NCI-H2029 (cell line): ENCODE data around the gene MAGEA2.
"Not testable (repeated sequence)": the region's sequence is repeated elsewhere in the genome, so short reads cannot be mapped to it uniquely, and the experiment has no call there.

Source experiments
- DNase-seq: peaks from one replicate; lab custom pipeline; 2025; lab: John Stamatoyannopoulos, UW

Gene MAGEA2, protein sequence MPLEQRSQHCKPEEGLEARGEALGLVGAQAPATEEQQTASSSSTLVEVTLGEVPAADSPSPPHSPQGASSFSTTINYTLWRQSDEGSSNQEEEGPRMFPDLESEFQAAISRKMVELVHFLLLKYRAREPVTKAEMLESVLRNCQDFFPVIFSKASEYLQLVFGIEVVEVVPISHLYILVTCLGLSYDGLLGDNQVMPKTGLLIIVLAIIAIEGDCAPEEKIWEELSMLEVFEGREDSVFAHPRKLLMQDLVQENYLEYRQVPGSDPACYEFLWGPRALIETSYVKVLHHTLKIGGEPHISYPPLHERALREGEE

GRCh38 chrX:152753686-152754650 lies at the start of gene MAGEA2:
Gene MAGEA2 (minus strand): TSS chrX:152753842. CDS start chrX:152751363, 2,479 bp downstream.
- DNase-seq, result not testable (repeated sequence)

GRCh38 chrX:152798945-152799344 lies 45.3 kb upstream of the MAGEA2 start:
- DNase-seq, result no peak

- not testable (repeated sequence) for DNase-seq
Measured at GRCh38 chrX:152787062-152787461, 33.4 kb upstream of the MAGEA2 start.

- not testable (repeated sequence) for DNase-seq
Measured at GRCh38 chrX:152769549-152770289, 16.1 kb upstream of the MAGEA2 start, which contains the start of gene MAGEA6. Gene MAGEA6 (minus strand): TSS chrX:152769689. CDS start chrX:152767650, 2,039 bp downstream.

GRCh38 chrX:152766562-152766961 lies 12.9 kb upstream of the MAGEA2 start:
- DNase-seq, result not testable (repeated sequence)

DNA sequence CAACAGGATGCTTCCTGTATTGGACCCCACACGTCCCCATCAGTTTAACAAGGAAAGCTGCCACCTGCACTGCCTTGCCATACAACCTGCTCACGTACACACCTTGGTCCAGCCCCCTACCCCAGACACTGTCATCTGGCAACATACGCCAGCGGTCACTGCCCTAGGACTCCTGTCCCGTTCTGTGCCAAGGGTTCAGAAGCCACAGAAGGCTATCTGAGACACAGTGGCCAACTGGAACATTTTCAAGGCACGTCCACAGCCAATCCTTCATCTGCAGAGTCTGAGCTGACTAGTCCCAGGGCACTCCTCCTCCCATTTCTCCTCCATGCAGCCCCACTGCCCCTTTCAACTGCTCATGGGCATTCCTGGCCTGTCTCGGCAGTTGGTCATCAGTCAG lies 7.9 kb upstream of the MAGEA2 start:
- not testable (repeated sequence) for DNase-seq

- DNase-seq, result not testable (repeated sequence)
Measured at GRCh38 chrX:152759544-152759943, 5.9 kb upstream of the MAGEA2 start.

DNA sequence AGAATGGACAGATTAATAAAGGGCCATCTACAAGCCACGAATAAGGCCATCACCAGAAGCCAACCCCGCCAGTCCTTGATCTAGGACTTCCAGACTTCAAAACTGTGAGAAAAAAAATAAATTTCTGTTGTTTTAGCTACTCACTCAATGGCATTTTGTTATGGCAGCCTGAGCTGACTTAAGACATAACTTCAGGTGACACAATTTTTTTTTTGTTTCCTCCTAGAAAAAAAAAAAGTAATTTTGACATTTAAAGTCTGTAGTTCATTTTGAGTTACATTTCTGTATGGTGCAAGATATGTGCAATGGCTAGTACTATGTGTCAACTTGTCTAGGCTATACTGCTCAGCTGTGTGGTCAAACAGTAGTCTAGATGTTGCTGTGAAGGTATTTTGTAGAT lies 5.3 kb upstream of the MAGEA2 start, which contains the start of gene CSAG3:
Gene CSAG3, plus strand, starts transcription at position 301 of the 400 bp plus-strand sequence.
- not testable (repeated sequence) for DNase-seq

DNA sequence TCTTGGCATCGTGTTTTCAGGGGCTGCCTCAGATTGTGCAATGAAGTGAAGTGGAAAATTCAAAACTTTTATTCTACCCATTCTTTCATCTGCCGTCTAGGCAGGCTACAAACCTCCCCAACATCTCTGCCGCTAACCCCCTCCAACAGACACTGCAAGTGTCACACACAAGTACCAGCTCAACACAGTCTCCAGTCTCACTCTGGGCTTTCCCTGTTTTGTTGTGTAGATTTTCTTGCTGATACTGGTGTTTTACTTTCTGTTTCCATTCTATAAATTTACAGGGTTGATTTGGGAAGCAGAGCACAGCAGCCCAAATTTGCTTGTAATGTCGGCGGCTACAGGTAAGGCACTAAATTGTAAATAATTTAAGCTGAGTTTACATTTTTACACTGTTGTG lies 1.2 kb upstream of the MAGEA2 start:
- not testable (repeated sequence) for DNase-seq

DNA sequence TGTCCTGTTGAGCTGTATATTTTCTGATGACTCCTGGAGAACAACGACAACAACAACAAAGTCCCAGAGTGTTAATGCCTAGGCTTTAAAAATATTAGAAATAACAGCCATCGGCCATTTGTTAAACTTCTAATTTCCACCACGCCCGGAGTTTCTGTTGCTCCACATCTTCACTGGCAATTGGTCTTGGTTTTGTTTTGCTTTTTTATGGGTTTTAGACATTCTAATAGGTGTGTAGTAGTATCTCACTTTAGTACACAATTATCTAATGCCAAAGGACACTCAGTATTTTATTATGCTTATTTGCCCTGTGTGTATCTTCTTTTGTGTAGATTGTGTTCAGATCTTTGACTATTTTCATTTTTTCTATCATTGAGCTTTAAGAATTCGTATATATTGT lies 15.1 kb downstream of the MAGEA2 start:
- no peak for DNase-seq

DNA sequence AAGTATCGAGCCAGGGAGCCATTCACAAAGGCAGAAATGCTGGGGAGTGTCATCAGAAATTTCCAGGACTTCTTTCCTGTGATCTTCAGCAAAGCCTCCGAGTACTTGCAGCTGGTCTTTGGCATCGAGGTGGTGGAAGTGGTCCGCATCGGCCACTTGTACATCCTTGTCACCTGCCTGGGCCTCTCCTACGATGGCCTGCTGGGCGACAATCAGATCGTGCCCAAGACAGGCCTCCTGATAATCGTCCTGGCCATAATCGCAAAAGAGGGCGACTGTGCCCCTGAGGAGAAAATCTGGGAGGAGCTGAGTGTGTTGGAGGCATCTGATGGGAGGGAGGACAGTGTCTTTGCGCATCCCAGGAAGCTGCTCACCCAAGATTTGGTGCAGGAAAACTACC lies 17.1 kb downstream of the MAGEA2 start:
- DNase-seq, result not testable (repeated sequence)

DNA sequence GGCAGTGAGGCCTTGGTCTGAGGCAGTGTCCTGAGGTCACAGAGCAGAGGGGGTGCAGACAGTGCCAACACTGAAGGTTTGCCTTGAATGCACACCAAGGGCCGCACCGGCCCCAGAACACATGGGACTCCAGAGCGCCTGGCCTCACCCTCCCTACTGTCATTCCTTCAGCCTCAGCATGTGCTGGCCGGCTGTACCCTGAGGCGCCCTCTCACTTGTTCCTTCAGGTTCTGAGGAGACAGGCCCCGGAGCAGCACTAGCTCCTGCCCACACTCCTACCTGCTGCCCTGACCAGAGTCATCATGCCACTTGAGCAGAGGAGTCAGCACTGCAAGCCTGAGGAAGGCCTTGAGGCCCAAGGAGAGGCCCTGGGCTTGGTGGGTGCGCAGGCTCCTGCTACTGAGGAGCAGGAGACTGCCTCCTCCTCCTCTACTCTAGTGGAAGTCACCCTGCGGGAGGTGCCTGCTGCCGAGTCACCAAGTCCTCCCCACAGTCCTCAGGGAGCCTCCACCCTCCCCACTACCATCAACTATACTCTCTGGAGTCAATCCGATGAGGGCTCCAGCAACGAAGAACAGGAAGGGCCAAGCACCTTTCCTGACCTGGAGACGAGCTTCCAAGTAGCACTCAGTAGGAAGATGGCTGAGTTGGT lies 17.7 kb downstream of the MAGEA2 start:
- DNase-seq, result no peak

DNA sequence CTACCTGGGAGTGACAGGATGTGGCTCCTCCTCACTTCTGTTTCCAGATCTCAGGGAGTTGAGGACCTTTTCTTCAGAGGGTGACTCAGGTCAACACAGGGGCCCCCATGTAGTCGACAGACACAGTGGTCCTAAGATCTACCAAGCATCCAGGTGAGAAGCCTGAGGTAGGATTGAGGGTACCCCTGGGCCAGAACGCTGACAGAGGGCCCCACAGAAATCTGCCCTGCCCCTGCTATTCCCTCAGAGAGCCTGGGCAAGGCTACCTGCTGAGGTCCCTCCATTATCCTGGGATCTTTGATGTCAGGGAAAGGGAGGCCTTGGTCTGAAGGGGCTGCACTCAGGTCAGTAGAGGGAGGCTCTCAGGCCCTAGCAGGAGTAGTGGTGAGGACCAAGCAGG lies 18.5 kb downstream of the MAGEA2 start:
- DNase-seq, result no peak

- DNase-seq, result not testable (repeated sequence)
Measured at GRCh38 chrX:152734143-152734858, 19.3 kb downstream of the MAGEA2 start.

GRCh38 chrX:152733261-152733975 lies 20.2 kb downstream of the MAGEA2 start, which contains the start of the genes CSAG1 and MAGEA12:
Gene CSAG1 (minus strand): TSS chrX:152733721. CDS start chrX:152732460, 1,261 bp downstream.
Gene MAGEA12 (plus strand): TSS chrX:152733757. CDS start chrX:152736162, 2,405 bp downstream.
- DNase-seq, result peak; percentile 73

- DNase-seq, result no peak
Measured at GRCh38 chrX:152725409-152725808, 28.2 kb downstream of the MAGEA2 start.

GRCh38 chrX:152713815-152714787 lies 39.5 kb downstream of the MAGEA2 start, which contains the start of gene MAGEA2B:
Gene MAGEA2B (plus strand): TSS chrX:152714628. CDS start chrX:152717107, 2,479 bp downstream.
- not testable (repeated sequence) for DNase-seq

GRCh38 chrX:152713195-152713594 lies 40.4 kb downstream of the MAGEA2 start:
- DNase-seq, result not testable (repeated sequence)
